ENCODE data around the gene CLDN18. TPM values are rescaled to one million over a fixed set of nuclear protein-coding genes. Genes with fewer than 3 reads are reported as not detected.
A peak's percentile ranks its signal among the peaks of the same experiment; 100 is the strongest.

The CLDN18 gene
- total RNA-seq, 1 experiment from 2014 or later: 0.13 TPM

DNA sequence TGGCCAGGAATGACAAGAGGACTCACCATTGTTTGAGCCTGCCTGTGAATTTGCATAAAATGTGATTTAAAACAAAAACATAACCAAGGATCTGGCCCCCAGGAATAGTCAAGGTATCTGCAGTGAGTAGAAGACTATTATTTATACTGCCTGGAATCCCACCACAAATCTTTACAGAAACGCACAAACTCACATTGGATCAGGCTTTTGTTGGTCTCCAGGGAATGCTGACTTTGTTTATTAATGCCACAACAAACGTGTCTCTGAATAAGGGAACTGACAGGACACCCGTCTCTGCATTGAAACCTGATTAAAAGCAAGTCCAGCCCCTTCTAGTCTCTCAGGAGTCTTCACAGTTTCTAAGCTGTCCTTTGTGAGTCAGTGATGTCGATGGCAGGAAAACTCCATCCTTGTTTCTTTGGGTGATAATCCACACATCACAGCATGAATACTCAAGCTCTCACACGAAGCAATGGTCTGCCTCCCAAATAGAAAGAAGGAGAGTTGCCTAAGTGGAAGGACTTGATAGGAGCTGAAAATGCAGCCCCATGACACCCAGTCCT is 37.7 kb downstream of the CLDN18 start (continued):
- no peak for TF ChIP-seq ETV6 (CRISPR knock-in tag; IDR thresholded peaks at IDR 0.05)

GRCh38 chr3:138049157-138049919 is 39.4 kb downstream of the CLDN18 start:
- ATAC-seq (peak; percentile 73), DNase-seq (ENCODE audit: low spot score) (peak; percentile 33)
- H3K9me3 Mint-ChIP-seq: no peaks in the 10 kb centered on the region
- no peak overlapping the region for H3K27ac Mint-ChIP-seq
- H3K4me1 Mint-ChIP-seq: peaks cover 18% of the 10 kb centered on the region
- H3K4me3 Mint-ChIP-seq: no peak overlapping the region
- CTCF ChIA-PET: interaction anchor here (0.5 to 1.0 kb wide), 2 partner anchors 9 to 289 kb away, joined by 3 to 4 read pairs; no protein-coding TSS in a partner anchor
- H3K27me3 Mint-ChIP-seq (ENCODE audit: low read depth): no peaks in the 10 kb centered on the region
- no peak for TF ChIP-seq CTCF (IDR thresholded peaks at IDR 0.05)
- no peak for TF ChIP-seq PRDM15 (CRISPR knock-in tag; IDR thresholded peaks at IDR 0.05)
- no peak for TF ChIP-seq GTF2I (CRISPR knock-in tag; conservative IDR thresholded peaks at IDR 0.05)
- TF ChIP-seq ZNF512 (CRISPR knock-in tag; IDR thresholded peaks at IDR 0.05; ENCODE audit: borderline replicate concordance): no peak
- no peak for TF ChIP-seq CREB1 (CRISPR knock-in tag; IDR thresholded peaks at IDR 0.05)
- TF ChIP-seq, protein P1, sequence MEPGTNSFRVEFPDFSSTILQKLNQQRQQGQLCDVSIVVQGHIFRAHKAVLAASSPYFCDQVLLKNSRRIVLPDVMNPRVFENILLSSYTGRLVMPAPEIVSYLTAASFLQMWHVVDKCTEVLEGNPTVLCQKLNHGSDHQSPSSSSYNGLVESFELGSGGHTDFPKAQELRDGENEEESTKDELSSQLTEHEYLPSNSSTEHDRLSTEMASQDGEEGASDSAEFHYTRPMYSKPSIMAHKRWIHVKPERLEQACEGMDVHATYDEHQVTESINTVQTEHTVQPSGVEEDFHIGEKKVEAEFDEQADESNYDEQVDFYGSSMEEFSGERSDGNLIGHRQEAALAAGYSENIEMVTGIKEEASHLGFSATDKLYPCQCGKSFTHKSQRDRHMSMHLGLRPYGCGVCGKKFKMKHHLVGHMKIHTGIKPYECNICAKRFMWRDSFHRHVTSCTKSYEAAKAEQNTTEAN (CRISPR knock-in tag; IDR thresholded peaks at IDR 0.05): no peak
- no peak for TF ChIP-seq STAT6 (CRISPR knock-in tag; conservative IDR thresholded peaks at IDR 0.05; ENCODE audit: low read depth)
- TF ChIP-seq CREM (CRISPR knock-in tag; IDR thresholded peaks at IDR 0.05): no peak
- no peak for TF ChIP-seq TP53 (CRISPR knock-in tag; IDR thresholded peaks at IDR 0.05)
- TF ChIP-seq CBFB (CRISPR knock-in tag; IDR thresholded peaks at IDR 0.05; ENCODE audit: low read depth): no peak
- TF ChIP-seq SOX15 (CRISPR knock-in tag; IDR thresholded peaks at IDR 0.05): no peak
- TF ChIP-seq ZNF416 (CRISPR knock-in tag; IDR thresholded peaks at IDR 0.05): no peak
- no peak for TF ChIP-seq MLX (CRISPR knock-in tag; IDR thresholded peaks at IDR 0.05)
- no peak for TF ChIP-seq KAT7 (CRISPR knock-in tag; IDR thresholded peaks at IDR 0.05; ENCODE audit: borderline replicate concordance)
- POLR2A ChIA-PET: no interaction called here
- H3K36me3 Mint-ChIP-seq: no peaks in the 10 kb centered on the region
